K562 (cell line): ENCODE results near the gene GRIN2A.

Source experiments
- CTCF ChIP-seq, 3 experiments: IDR thresholded peaks in 2 of 3; conservative IDR thresholded peaks in 1 of 3; 2 replicates each; pipeline ENCODE4 v1.5.1; 2011 to 2012; ENCODE audit warnings: low read length in 3 of 3, mild to moderate bottlenecking in 3 of 3, control low read depth in 2 of 3, improper control_type of control experiment in 1 of 3, inconsistent platforms in 1 of 3, low read depth in 1 of 3, mixed read lengths in 1 of 3, moderate library complexity in 1 of 3; ENCODE audit not compliant: insufficient read depth in 2 of 3
- MAZ ChIP-seq, 2 experiments: fragments of 450-650 bp in 1 of 2; sonication (generic) in 1 of 2; formaldehyde crosslinking; IDR thresholded peaks in 1 of 2; conservative IDR thresholded peaks in 1 of 2; 2 replicates each; pipeline versions ENCODE4 v1.4.0 to v1.5.0; 2020; ENCODE audit warnings: mild to moderate bottlenecking in 1 of 2, missing genetic modification reagents in 1 of 2
- ZBTB49 ChIP-seq: sonication (generic); formaldehyde crosslinking; IDR thresholded peaks from 2 replicates; pipeline ENCODE4 v1.8.0; 2022; ENCODE audit warnings: missing genetic modification reagents, mild to moderate bottlenecking, borderline replicate concordance
- TF ChIP-seq, protein P1 (sequence below): fragments of 250-450 bp; sonication (Bioruptor Pico); IDR thresholded peaks from 2 replicates; pipeline ENCODE4 v1.5.1; 2021; ENCODE audit warnings: mild to moderate bottlenecking
- TF ChIP-seq, protein P2 (sequence below): sonication (generic); formaldehyde crosslinking; IDR thresholded peaks from 2 replicates; pipeline ENCODE4 v1.8.0; 2023; ENCODE audit warnings: mild to moderate bottlenecking, missing genetic modification reagents

GRCh38 chr16:10188236-10188635, 6.0 kb upstream of the GRIN2A start:
- TF ChIP-seq ZBTB49 (CRISPR knock-in tag) (no peak), CTCF (IDR thresholded peaks at IDR 0.05 in 2 of 3, conservative IDR thresholded peaks at IDR 0.05 in 1 of 3; ENCODE audit: insufficient read depth in 2 of 3, low read depth in 1 of 3, low read length in 3 of 3) (no peak), MAZ (CRISPR knock-in tag; conservative IDR thresholded peaks at IDR 0.05 in 1 of 2, IDR thresholded peaks at IDR 0.05 in 1 of 2) (no peak)
- TF ChIP-seq, protein P1, sequence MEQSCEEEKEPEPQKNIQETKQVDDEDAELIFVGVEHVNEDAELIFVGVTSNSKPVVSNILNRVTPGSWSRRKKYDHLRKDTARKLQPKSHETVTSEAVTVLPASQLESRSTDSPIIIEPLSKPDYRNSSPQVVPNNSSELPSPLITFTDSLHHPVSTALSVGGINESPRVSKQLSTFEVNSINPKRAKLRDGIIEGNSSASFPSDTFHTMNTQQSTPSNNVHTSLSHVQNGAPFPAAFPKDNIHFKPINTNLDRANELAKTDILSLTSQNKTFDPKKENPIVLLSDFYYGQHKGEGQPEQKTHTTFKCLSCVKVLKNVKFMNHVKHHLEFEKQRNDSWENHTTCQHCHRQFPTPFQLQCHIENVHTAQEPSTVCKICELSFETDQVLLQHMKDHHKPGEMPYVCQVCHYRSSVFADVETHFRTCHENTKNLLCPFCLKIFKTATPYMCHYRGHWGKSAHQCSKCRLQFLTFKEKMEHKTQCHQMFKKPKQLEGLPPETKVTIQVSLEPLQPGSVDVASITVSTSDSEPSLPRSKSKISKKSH (CRISPR knock-in tag), result no peak
- TF ChIP-seq, protein P2, sequence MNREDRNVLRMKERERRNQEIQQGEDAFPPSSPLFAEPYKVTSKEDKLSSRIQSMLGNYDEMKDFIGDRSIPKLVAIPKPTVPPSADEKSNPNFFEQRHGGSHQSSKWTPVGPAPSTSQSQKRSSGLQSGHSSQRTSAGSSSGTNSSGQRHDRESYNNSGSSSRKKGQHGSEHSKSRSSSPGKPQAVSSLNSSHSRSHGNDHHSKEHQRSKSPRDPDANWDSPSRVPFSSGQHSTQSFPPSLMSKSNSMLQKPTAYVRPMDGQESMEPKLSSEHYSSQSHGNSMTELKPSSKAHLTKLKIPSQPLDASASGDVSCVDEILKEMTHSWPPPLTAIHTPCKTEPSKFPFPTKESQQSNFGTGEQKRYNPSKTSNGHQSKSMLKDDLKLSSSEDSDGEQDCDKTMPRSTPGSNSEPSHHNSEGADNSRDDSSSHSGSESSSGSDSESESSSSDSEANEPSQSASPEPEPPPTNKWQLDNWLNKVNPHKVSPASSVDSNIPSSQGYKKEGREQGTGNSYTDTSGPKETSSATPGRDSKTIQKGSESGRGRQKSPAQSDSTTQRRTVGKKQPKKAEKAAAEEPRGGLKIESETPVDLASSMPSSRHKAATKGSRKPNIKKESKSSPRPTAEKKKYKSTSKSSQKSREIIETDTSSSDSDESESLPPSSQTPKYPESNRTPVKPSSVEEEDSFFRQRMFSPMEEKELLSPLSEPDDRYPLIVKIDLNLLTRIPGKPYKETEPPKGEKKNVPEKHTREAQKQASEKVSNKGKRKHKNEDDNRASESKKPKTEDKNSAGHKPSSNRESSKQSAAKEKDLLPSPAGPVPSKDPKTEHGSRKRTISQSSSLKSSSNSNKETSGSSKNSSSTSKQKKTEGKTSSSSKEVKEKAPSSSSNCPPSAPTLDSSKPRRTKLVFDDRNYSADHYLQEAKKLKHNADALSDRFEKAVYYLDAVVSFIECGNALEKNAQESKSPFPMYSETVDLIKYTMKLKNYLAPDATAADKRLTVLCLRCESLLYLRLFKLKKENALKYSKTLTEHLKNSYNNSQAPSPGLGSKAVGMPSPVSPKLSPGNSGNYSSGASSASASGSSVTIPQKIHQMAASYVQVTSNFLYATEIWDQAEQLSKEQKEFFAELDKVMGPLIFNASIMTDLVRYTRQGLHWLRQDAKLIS (CRISPR knock-in tag), result no peak
